Fibroblast of the aortic adventitia (primary cell): ENCODE results near the gene FRMPD4. TPM values are rescaled to one million over a fixed set of nuclear protein-coding genes. Genes with fewer than 3 reads are reported as not detected.
A peak's percentile ranks its signal among the peaks of the same experiment; 100 is the strongest.

ENCODE experiments used
- DNase-seq: peaks from one replicate; pipeline ENCODE4 v3.0.0-alpha.2; 2010; ENCODE audit warnings: low read depth
- H3K4me3 ChIP-seq: 2 replicates; pipeline ENCODE4 v1.5.1; 2011; ENCODE audit warnings: low read depth, mild to moderate bottlenecking, control low read depth, low read length, moderate library complexity
- total RNA-seq: library from RNA; depleted of rRNA; stranded (reverse); fragments of >200 nt; gene quantifications from 2 replicates; pipeline ENCODE4 v1.2.3, GENCODE V29; 2012; ENCODE audit warnings: low replicate concordance
- TF ChIP-seq, protein P1 (sequence below): IDR thresholded peaks from 2 replicates; pipeline ENCODE4 v1.5.1; 2011; ENCODE audit warnings: mild to moderate bottlenecking, low read length, control low read depth, inconsistent platforms; ENCODE audit not compliant: insufficient read depth

The FRMPD4 gene
- total RNA-seq, 1 donor, result 5.0 TPM

DNA sequence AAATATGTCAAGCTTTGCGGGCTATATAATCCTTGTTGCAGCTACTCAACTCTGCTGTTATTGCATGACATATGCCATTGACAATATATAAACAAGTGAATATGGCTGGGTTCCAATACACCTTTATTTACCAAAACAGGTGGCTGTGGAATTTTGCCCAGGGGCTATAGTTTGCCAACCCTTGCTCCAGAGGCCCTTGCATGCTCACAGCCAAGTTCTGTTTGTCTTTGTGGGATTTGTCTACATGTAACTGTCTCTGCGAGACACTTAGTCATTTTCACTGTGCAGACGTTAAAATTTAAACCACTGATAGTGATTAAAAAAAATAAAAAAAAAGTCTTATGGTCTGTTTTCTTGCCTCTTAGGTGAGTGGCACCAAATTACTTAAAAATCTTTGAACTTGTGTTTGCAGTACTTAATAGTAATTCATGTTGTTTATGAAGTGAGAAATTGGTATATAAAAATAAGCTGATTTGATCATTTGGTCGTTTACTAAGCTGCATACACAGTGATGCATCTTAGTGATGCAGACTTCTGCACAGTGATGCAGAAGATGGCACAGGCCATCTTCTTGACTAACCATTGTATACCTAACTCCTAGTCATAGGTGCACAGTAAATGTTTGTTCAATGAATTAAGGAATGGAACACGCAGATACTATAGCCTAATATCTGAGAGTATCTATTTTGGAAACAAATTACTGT, 170.9 kb downstream of the FRMPD4 start:
- TF ChIP-seq, protein P1, sequence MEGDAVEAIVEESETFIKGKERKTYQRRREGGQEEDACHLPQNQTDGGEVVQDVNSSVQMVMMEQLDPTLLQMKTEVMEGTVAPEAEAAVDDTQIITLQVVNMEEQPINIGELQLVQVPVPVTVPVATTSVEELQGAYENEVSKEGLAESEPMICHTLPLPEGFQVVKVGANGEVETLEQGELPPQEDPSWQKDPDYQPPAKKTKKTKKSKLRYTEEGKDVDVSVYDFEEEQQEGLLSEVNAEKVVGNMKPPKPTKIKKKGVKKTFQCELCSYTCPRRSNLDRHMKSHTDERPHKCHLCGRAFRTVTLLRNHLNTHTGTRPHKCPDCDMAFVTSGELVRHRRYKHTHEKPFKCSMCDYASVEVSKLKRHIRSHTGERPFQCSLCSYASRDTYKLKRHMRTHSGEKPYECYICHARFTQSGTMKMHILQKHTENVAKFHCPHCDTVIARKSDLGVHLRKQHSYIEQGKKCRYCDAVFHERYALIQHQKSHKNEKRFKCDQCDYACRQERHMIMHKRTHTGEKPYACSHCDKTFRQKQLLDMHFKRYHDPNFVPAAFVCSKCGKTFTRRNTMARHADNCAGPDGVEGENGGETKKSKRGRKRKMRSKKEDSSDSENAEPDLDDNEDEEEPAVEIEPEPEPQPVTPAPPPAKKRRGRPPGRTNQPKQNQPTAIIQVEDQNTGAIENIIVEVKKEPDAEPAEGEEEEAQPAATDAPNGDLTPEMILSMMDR, result no peak
- no peak overlapping the region for H3K4me3 ChIP-seq
- no peak for DNase-seq

DNA sequence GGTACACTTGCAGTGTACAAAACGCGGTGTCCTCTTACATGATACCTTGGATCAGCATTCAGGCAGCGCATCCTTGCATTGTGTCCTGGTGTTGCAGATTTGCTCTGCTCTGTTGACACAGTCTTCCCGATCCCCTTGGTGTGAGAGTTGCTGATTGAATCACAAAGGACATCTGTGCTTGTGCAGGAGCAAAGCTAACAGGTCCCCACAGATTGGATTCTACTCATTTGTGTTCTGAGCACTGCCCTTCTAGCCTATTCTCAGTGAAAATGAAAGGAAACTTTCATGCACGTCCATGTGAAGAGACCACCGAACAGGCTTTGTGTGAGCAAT, 171.4 kb downstream of the FRMPD4 start:
- no peak for DNase-seq
- no peak overlapping the region for H3K4me3 ChIP-seq
- TF ChIP-seq, protein P1, result no peak

DNA sequence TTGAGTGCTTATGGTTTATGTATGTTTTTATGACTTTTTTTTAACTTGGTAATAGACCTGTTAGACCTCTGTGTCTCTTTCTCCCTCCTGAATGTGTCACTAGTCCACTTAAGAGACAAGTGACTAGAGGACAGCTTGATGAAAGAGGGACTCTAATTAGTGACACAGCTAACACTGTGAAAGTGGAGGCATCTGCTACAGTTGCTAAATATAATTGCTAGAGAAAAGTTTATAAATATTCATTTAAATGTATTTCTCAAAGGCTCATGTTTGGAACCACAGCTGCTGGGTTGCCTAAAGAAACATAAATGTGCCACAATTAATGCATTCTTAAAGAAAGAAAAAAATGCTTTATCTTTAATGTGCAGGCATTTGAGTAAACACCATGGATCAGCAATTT, 176.4 kb downstream of the FRMPD4 start:
- TF ChIP-seq, protein P1, result no peak
- DNase-seq, result no peak
- no peak overlapping the region for H3K4me3 ChIP-seq

DNA sequence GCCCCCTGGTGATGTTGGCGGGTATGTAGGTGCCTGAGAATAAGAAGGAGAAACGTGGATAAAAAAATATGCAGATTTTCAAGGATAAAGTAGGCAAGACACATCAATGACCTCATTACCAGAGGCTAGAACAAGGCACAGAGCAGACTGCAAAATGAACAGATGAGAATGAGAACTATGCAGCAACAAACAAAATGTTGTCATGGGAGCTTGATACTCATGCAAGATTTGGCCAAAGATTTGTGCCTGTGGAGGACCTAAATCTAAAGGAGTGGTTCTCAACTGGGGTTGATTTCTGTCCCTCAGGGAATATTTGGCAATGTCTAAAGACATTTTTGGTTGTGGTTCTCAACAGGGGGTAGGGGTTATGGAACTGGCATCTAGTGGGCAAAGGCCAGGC, 177.3 kb downstream of the FRMPD4 start:
- TF ChIP-seq, protein P1, result no peak
- DNase-seq, result peak; percentile 3
- no peak overlapping the region for H3K4me3 ChIP-seq

DNA sequence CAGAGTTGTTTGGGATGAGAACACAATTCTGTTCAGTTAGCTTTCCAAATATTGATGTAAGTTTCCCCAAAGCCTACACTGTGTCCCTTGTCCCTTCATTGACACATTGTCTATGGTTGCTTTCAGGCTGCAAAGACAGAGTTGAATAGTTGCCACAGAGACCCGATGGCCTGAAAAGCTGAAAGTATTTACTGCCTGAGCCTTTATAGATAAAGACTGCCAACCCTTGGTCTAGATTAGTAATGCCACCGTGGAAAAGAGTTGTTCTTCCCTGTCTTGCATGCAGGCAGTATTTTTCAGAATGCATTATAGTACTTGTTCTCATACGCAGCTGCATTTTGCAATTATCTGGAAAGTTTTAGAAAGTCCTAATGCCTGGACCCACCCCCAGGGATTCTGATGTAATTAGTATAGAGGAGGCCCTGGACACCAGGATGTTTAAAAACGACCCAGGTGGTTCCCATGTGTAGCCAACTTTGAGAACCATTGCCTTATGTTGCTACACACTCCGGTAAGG, 180.8 kb downstream of the FRMPD4 start:
- TF ChIP-seq, protein P1, result no peak
- peak; percentile 2 for DNase-seq
- no peak overlapping the region for H3K4me3 ChIP-seq

DNA sequence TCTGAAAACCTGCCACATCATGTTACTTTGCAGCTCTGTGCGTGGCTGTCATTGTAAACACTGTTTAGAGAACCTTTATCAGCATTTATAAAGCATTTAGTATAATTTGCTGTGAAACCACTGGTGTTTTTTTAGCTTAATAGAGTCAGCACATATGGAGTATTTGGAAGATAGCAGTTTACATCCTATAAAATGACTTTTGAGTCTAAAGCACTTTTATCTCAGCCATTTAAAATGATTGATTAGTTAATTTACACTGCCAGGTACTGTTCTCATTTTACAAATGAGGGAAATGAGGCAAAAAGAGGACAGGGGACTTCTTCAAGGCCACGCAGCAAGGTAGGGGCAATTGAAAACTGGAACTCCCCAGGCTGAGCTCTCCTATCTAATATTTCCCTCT, 181.7 kb downstream of the FRMPD4 start:
- no peak overlapping the region for H3K4me3 ChIP-seq
- no peak for DNase-seq
- TF ChIP-seq, protein P1, result no peak

DNA sequence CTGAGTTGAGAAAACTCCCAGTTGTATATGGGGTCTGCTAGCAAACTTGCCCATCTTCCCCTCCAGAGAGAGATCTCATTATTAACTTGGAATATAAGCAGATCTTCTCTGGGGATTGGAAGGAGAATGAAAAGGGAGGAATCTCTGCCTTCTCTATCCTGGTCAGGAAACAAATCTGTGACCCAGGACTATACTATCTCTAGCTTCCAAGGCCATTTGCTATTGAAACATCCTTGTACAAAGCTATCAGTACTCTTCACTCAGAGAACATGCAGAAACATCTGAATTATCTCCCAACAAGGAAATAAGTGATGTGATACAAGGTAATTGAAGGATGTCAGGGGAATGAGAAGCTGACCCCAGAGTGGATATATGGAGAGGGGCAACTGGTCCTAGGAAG, 183.8 kb downstream of the FRMPD4 start:
- H3K4me3 ChIP-seq, result no peak overlapping the region
- TF ChIP-seq, protein P1, result no peak
- DNase-seq, result no peak
